VCaP (cell line): Measurements from ENCODE around the gene AKIRIN2.

Source experiments
- H3K27ac ChIP-seq: fragments of 450-650 bp; 2 replicates; pipeline ENCODE4 v1.5.1; 2017
- CTCF ChIP-seq: fragments of 450-650 bp; conservative IDR thresholded peaks from 2 replicates; pipeline ENCODE4 v1.5.1; 2017; ENCODE audit warnings: mild to moderate bottlenecking, moderate library complexity

AKIRIN2 gene

GRCh38 chr6:87667032-87667431 is 35.0 kb downstream of the AKIRIN2 start:
- TF ChIP-seq CTCF: no peak

GRCh38 chr6:87664921-87665485 is 37.0 kb downstream of the AKIRIN2 start:
- TF ChIP-seq CTCF: no peak
- no peak overlapping the region for H3K27ac ChIP-seq

More at GRCh38 chr6:87667032-87667431, 35.0 kb downstream of the AKIRIN2 start:
- no peak overlapping the region for H3K27ac ChIP-seq

- no peak for TF ChIP-seq CTCF
Measured at GRCh38 chr6:87663434-87663833, 38.6 kb downstream of the AKIRIN2 start.

GRCh38 chr6:87661503-87661902 is 40.5 kb downstream of the AKIRIN2 start:
- H3K27ac ChIP-seq: no peak overlapping the region
- no peak for TF ChIP-seq CTCF

More at GRCh38 chr6:87663434-87663833, 38.6 kb downstream of the AKIRIN2 start:
- no peak overlapping the region for H3K27ac ChIP-seq

GRCh38 chr6:87661016-87661415 is 41.0 kb downstream of the AKIRIN2 start:
- no peak overlapping the region for H3K27ac ChIP-seq
- TF ChIP-seq CTCF: no peak

GRCh38 chr6:87660226-87660911 is 41.7 kb downstream of the AKIRIN2 start:
- H3K27ac ChIP-seq: no peak overlapping the region
- TF ChIP-seq CTCF: no peak

GRCh38 chr6:87658516-87658915 is 43.5 kb downstream of the AKIRIN2 start:
- H3K27ac ChIP-seq: no peak overlapping the region
- TF ChIP-seq CTCF: no peak
